CD8-positive, alpha-beta memory T cell (primary cell): ENCODE measurements around the gene SMARCAL1. TPM values are rescaled to one million over a fixed set of nuclear protein-coding genes. Genes with fewer than 3 reads are reported as not detected.

Source experiments
- CTCF ChIA-PET: fragments of 350-600 bp; sonication (Branson Sonifier 250); formaldehyde crosslinking; loops from one replicate; lab custom pipeline; 2021; ENCODE audit warnings: antibody characterized with exemption; lab: Charles Lee
- POLR2A ChIA-PET: fragments of 350-600 bp; sonication (Branson Sonifier 250); formaldehyde crosslinking; loops from one replicate; lab custom pipeline; 2021; ENCODE audit warnings: antibody characterized with exemption; lab: Charles Lee
- DNase-seq, 5 donors: peaks; one replicate each; pipeline versions ENCODE4 v3.0.0 to v3.0.0-alpha.2; 2020 to 2022; ENCODE audit warnings: mixed read lengths in 1 of 5
- H3K27ac ChIP-seq: one replicate; pipeline ENCODE4 v1.7.0; 2013; ENCODE audit warnings: low read depth, mild to moderate bottlenecking, low read length, moderate library complexity
- H3K27me3 ChIP-seq: 2 replicates; pipeline ENCODE4 v1.7.0; 2013; ENCODE audit warnings: low read length, mild to moderate bottlenecking; ENCODE audit not compliant: insufficient read depth, poor library complexity, severe bottlenecking
- H3K36me3 ChIP-seq: 2 replicates; pipeline ENCODE4 v1.7.0; 2013; ENCODE audit warnings: mild to moderate bottlenecking, low read length, moderate library complexity; ENCODE audit not compliant: insufficient read depth
- H3K4me1 ChIP-seq: 2 replicates; pipeline ENCODE4 v1.7.0; 2013; ENCODE audit warnings: mild to moderate bottlenecking, low read length, moderate library complexity; ENCODE audit not compliant: insufficient read depth
- H3K4me3 ChIP-seq: 2 replicates; pipeline ENCODE4 v1.7.0; 2013; ENCODE audit warnings: mild to moderate bottlenecking, low read length
- H3K9me3 ChIP-seq: 2 replicates; pipeline ENCODE4 v1.7.0; 2013; ENCODE audit warnings: mild to moderate bottlenecking, low read length
- H3K27ac Mint-ChIP-seq, 8 donors: one replicate each; pipeline ENCODE4 v1.8.0; 2020 to 2021; ENCODE audit warnings: mixed read lengths in 8 of 8, mild to moderate bottlenecking in 6 of 8, inconsistent platforms in 3 of 8, moderate library complexity in 3 of 8
- H3K27me3 Mint-ChIP-seq, 2 donors: one replicate each; pipeline ENCODE4 v1.8.0; 2020 to 2021; ENCODE audit warnings: mixed read lengths in 2 of 2, mild to moderate bottlenecking in 1 of 2, moderate library complexity in 1 of 2
- H3K36me3 Mint-ChIP-seq, 3 donors: one replicate each; pipeline ENCODE4 v1.8.0; 2020 to 2021; ENCODE audit warnings: mixed read lengths in 3 of 3, inconsistent platforms in 1 of 3, mild to moderate bottlenecking in 1 of 3
- H3K4me1 Mint-ChIP-seq, 3 donors: one replicate each; pipeline ENCODE4 v1.8.0; 2020 to 2021; ENCODE audit warnings: mixed read lengths in 3 of 3, inconsistent platforms in 1 of 3, mild to moderate bottlenecking in 1 of 3
- H3K4me3 Mint-ChIP-seq, 7 donors: one replicate each; pipeline ENCODE4 v1.8.0; 2020 to 2021; ENCODE audit warnings: mixed read lengths in 7 of 7, mild to moderate bottlenecking in 6 of 7, moderate library complexity in 4 of 7, inconsistent platforms in 2 of 7
- H3K9me3 Mint-ChIP-seq, 5 donors: one replicate each; pipeline ENCODE4 v1.8.0; 2020 to 2022; ENCODE audit warnings: mixed read lengths in 5 of 5, mild to moderate bottlenecking in 3 of 5, moderate library complexity in 2 of 5, inconsistent platforms in 1 of 5
- polyA plus RNA-seq: library from polyadenylated mRNA; unstranded; fragments of 300-500 nt; fragmentation: Illumina TruSeq; gene quantifications from one replicate; pipeline ENCODE4 v1.2.3, GENCODE V29; 2021
- total RNA-seq, 2 experiments: library from RNA; stranded (reverse); gene quantifications; one replicate each; pipeline ENCODE4 v1.2.3, GENCODE V29; 2021

Gene SMARCAL1
- total and polyA plus RNA-seq, 3 experiments from 2014 or later: 26.7 to 29.3 (median 28.2) TPM

GRCh38 chr2:216497382-216498069 lies 85.2 kb downstream of the SMARCAL1 start:
- Mint-ChIP-seq H3K27ac (peak overlapping the region; percentile 52 to 99 (median 96)), H3K9me3 (no peaks in the 10 kb centered on the region), H3K27me3 (no peaks in the 10 kb centered on the region), H3K36me3 (peaks cover 4 to 39% (median 16%) of the 10 kb centered on the region in 3 donors), H3K4me3 (peak overlapping the region; percentile 95 to 100 (median 98)), H3K4me1 (peaks cover 41 to 52% (median 46%) of the 10 kb centered on the region in 3 donors)
- Histone ChIP-seq H3K4me3 (peak overlapping the region; percentile 95), H3K36me3 (peaks cover 23% of the 10 kb centered on the region), H3K27me3 (no peaks in the 10 kb centered on the region), H3K4me1 (peaks cover 30% of the 10 kb centered on the region), H3K27ac (peak overlapping the region; percentile 82), H3K9me3 (no peaks in the 10 kb centered on the region)
- ChIA-PET CTCF (no interaction called here), POLR2A (interaction anchor here (0.5 kb wide), 1 partner anchor 19 kb away, joined by 3 read pairs; no protein-coding TSS in a partner anchor)
- no peak for DNase-seq

DNA sequence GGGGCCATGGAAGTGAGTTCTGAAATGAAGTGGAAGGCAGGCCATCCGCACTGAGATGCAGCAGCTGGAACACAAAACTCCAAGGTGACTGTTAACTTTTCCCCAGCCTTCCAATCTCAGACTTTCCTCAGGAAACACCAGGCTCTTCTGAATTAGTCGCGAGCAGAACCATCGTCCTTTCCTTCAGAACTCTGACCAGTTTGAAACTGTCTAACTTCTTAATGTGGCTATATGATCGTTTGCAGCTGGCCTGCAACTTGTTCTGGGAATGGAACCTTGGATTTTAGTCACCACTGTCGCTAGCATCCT lies 85.7 kb downstream of the SMARCAL1 start:
- H3K36me3 Mint-ChIP-seq: peaks cover 7 to 44% (median 20%) of the 10 kb centered on the region in 3 donors
- no peaks in the 10 kb centered on the region for H3K27me3 Mint-ChIP-seq

DNA sequence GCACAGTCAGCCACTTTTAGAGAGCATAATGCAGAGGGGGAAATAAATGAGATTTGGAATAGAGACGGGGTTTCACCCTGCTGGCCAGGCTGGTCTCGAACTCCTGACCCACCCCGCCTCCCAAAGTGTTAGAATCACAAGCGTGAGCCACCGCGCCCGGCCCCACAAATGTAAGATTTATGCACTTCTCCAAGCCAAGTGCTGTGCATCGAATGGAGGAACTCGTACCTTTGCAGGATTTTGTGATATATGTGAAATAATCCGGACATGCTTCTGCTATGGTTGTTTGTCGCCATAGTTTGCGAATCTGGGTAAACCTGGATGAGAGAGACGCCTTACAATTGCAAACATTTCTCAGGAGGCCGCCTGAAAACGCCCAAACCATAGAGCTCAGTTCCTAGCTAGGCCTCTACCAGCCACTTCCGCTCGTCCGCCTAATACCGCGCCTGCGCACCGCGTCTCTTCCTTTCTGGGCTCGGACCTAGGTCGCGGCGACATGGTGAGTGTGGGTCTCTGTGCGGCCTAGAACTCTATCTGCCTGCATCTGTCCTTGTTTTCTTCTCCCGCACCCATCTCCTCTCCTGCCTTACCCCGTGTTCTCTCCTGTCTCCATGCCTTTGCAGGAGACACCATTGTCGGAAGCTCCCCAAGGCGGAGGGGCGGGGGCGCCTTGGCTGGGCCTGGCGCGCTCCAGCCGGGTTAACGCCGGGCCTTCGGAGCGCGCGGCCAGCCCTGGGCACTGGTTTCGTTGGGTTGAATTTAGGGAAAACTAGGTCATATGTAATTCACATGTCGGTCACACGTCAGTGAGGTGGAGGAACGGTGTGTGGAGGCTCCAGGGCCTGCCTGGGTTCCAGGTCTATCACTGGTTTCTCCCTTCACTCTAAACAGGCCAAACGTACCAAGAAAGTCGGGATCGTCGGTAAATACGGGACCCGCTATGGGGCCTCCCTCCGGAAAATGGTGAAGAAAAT lies 86.4 kb downstream of the SMARCAL1 start, which contains the start of gene RPL37A:
RPL37A (plus strand) TSS at position 466 of the 974 bp plus-strand sequence; CDS start at position 497, 31 bp downstream.
- peak; percentile 81 to 91 (median 86) for DNase-seq
- H3K27ac ChIP-seq: peak within 1 kb of the TSS; percentile 82
- H3K27ac Mint-ChIP-seq: peak within 1 kb of the TSS; percentile 94 to 99 (median 96)
- peaks cover 48 to 60% (median 56%) of the 10 kb centered on the region in 3 donors for H3K4me1 Mint-ChIP-seq
- no peaks in the 10 kb centered on the region for H3K9me3 Mint-ChIP-seq
- CTCF ChIA-PET: interaction anchor here (0.7 to 1.0 kb wide), 2 partner anchors 84 to 96 kb away, joined by 3 to 4 read pairs; no protein-coding TSS in a partner anchor
- peaks cover 30% of the 10 kb centered on the region for H3K4me1 ChIP-seq
- POLR2A ChIA-PET: interaction anchor here (0.6 to 0.9 kb wide), 2 partner anchors 48 to 87 kb away, joined by 3 to 5 read pairs; no protein-coding TSS in a partner anchor
- H3K9me3 ChIP-seq: no peaks in the 10 kb centered on the region
- peaks cover 7 to 49% (median 21%) of the 10 kb centered on the region in 3 donors for H3K36me3 Mint-ChIP-seq
- peaks cover 32% of the 10 kb centered on the region for H3K36me3 ChIP-seq
- peak within 1 kb of the TSS; percentile 95 to 100 (median 98) for H3K4me3 Mint-ChIP-seq
- H3K27me3 ChIP-seq: no peaks in the 10 kb centered on the region
- H3K4me3 ChIP-seq: peak within 1 kb of the TSS; percentile 95
- H3K27me3 Mint-ChIP-seq: no peaks in the 10 kb centered on the region

More for the DNA sequence above, 85.7 kb downstream of the SMARCAL1 start:
- Histone ChIP-seq H3K27me3 (no peaks in the 10 kb centered on the region), H3K27ac (peak overlapping the region; percentile 82), H3K9me3 (no peaks in the 10 kb centered on the region), H3K4me1 (peaks cover 30% of the 10 kb centered on the region), H3K36me3 (peaks cover 28% of the 10 kb centered on the region), H3K4me3 (peak overlapping the region; percentile 95)
- H3K27ac Mint-ChIP-seq: peak overlapping the region; percentile 94 to 99 (median 96)
- ChIA-PET POLR2A (no interaction called here), CTCF (interaction anchor here (1.0 kb wide), 1 partner anchor 83 kb away, joined by 4 read pairs; no protein-coding TSS in a partner anchor)
- H3K4me3 Mint-ChIP-seq: peak overlapping the region; percentile 95 to 100 (median 98)
- no peak for DNase-seq
- no peaks in the 10 kb centered on the region for H3K9me3 Mint-ChIP-seq
- peaks cover 46 to 57% (median 51%) of the 10 kb centered on the region in 3 donors for H3K4me1 Mint-ChIP-seq

DNA sequence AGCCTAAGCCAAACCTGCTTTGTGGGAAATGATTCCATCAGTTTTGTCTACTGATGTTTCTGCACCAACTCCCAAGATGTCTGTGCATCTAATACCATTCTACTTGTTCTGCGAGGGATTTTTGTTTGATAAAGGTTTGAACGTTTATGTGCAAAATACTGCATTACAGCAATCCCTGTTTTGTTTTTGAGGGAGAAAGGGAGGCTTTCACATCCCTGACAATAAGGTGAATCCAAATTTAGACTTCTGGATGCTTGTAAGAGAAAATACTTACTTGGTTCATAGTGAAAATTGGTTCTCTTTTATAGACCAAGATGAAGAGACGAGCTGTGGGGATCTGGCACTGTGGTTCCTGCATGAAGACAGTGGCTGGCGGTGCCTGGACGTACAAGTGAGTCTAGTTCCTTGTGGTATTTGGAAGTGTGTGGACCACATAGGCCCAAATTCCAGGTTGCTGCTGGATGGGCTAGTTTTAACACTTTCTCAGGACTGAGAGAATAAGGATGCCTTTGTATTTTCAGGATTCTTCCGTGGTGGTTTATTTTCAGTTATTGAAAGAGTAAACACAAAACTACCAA lies 87.4 kb downstream of the SMARCAL1 start:
- H3K4me3 Mint-ChIP-seq: peak overlapping the region; percentile 95 to 100 (median 98)
- H3K36me3 Mint-ChIP-seq: peaks cover 7 to 59% (median 23%) of the 10 kb centered on the region in 3 donors
- peaks cover 30% of the 10 kb centered on the region for H3K4me1 ChIP-seq
- H3K27me3 Mint-ChIP-seq: no peaks in the 10 kb centered on the region
- peak overlapping the region; percentile 94 to 99 (median 96) for H3K27ac Mint-ChIP-seq
- POLR2A ChIA-PET: no interaction called here
- DNase-seq: no peak
- H3K9me3 ChIP-seq: no peaks in the 10 kb centered on the region
- CTCF ChIA-PET: no interaction called here
- peak overlapping the region; percentile 95 for H3K4me3 ChIP-seq
- peak overlapping the region; percentile 82 for H3K27ac ChIP-seq
- H3K27me3 ChIP-seq: no peaks in the 10 kb centered on the region
- no peaks in the 10 kb centered on the region for H3K9me3 Mint-ChIP-seq
- H3K36me3 ChIP-seq: peaks cover 36% of the 10 kb centered on the region
- H3K4me1 Mint-ChIP-seq: peaks cover 54 to 68% (median 66%) of the 10 kb centered on the region in 3 donors

DNA sequence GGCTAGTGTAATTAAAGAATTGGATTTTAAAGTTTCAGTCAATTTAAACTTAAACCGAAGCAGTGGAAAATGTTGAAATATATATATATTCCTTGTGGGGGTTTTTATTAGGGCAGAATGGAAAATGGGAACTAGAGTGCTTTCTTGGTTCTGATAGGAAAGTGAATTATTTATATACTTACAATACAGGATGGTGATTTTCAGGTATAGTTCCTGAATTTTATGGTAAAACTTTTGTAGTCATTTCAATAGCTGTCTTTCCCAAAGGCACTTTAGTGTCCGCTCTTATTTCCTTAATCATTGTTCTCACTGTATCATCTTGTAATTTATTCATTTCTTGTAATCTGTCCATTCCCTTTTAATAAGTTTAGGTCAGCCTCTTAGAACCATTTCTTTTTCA lies 88.3 kb downstream of the SMARCAL1 start:
- peaks cover 36% of the 10 kb centered on the region for H3K36me3 ChIP-seq
- ChIA-PET CTCF (no interaction called here), POLR2A (no interaction called here)
- no peak overlapping the region for H3K4me3 ChIP-seq
- peaks cover 30% of the 10 kb centered on the region for H3K4me1 ChIP-seq
- peaks cover 7 to 66% (median 24%) of the 10 kb centered on the region in 3 donors for H3K36me3 Mint-ChIP-seq
- H3K27me3 Mint-ChIP-seq: no peaks in the 10 kb centered on the region
- H3K27ac Mint-ChIP-seq: peak overlapping the region in 6 of 8 donors; percentile 83 to 96 (median 95)
- H3K4me3 Mint-ChIP-seq: peak overlapping the region in 6 of 7 donors; percentile 98 to 100 (median 98)
- H3K27ac ChIP-seq: no peak overlapping the region
- H3K27me3 ChIP-seq: no peaks in the 10 kb centered on the region
- DNase-seq: no peak
- H3K9me3 ChIP-seq: no peaks in the 10 kb centered on the region
- H3K9me3 Mint-ChIP-seq: no peaks in the 10 kb centered on the region
- H3K4me1 Mint-ChIP-seq: peaks cover 54 to 70% (median 68%) of the 10 kb centered on the region in 3 donors

DNA sequence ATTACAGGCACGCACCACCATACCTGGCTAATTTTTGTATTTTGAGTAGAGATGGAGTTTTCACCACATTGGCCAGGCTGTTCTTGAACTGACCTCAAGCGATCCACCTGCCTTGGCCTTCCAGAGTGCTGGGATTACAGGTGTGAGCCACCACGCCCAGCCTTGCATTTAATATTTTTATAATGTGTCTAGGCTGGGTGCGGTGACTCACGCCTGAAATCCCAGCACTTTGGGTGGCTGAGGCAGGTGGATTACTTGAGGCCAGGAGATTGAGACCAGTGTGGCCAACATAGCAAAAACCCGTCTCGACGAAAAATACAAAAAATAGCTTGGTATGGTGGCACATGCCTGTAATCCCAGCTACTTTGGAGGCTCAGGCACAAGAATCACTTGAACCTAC lies 89.6 kb downstream of the SMARCAL1 start:
- ChIA-PET POLR2A (no interaction called here), CTCF (no interaction called here)
- H3K4me1 ChIP-seq: peaks cover 30% of the 10 kb centered on the region
- no peaks in the 10 kb centered on the region for H3K27me3 ChIP-seq
- no peaks in the 10 kb centered on the region for H3K9me3 Mint-ChIP-seq
- no peak overlapping the region for H3K27ac ChIP-seq
- peak overlapping the region in 2 of 7 donors; percentile 19 to 24 for H3K4me3 Mint-ChIP-seq
- no peaks in the 10 kb centered on the region for H3K9me3 ChIP-seq
- H3K4me1 Mint-ChIP-seq: peaks cover 56 to 75% (median 71%) of the 10 kb centered on the region in 3 donors
- H3K36me3 ChIP-seq: peaks cover 36% of the 10 kb centered on the region
- H3K36me3 Mint-ChIP-seq: peaks cover 11 to 76% (median 29%) of the 10 kb centered on the region in 3 donors
- H3K27ac Mint-ChIP-seq: peak overlapping the region in 3 of 8 donors; percentile 27 to 96 (median 33)
- no peak for DNase-seq
- no peak overlapping the region for H3K4me3 ChIP-seq
- no peaks in the 10 kb centered on the region for H3K27me3 Mint-ChIP-seq

GRCh38 chr2:216502381-216503158 lies 90.3 kb downstream of the SMARCAL1 start:
- Mint-ChIP-seq H3K9me3 (no peaks in the 10 kb centered on the region), H3K36me3 (peaks cover 11 to 78% (median 29%) of the 10 kb centered on the region in 3 donors), H3K4me1 (peaks cover 52 to 70% (median 66%) of the 10 kb centered on the region in 3 donors), H3K27me3 (no peaks in the 10 kb centered on the region), H3K27ac (peak overlapping the region in 4 of 8 donors; percentile 8 to 73 (median 32)), H3K4me3 (peak overlapping the region in 2 of 7 donors; percentile 12 to 59)
- Histone ChIP-seq H3K9me3 (no peaks in the 10 kb centered on the region), H3K27ac (no peak overlapping the region), H3K36me3 (peaks cover 36% of the 10 kb centered on the region), H3K4me3 (no peak overlapping the region), H3K4me1 (peaks cover 28% of the 10 kb centered on the region), H3K27me3 (no peaks in the 10 kb centered on the region)
- no peak for DNase-seq
- POLR2A ChIA-PET: no interaction called here
- CTCF ChIA-PET: no interaction called here
